NCI-H82 (cell line): ENCODE data around the gene ZMYND8.
"Not testable (repeated sequence)": the region's sequence is repeated elsewhere in the genome, so short reads cannot be mapped to it uniquely, and the experiment has no call there.

ENCODE experiments used
- DNase-seq: peaks from one replicate; lab custom pipeline; 2025; lab: John Stamatoyannopoulos, UW

The ZMYND8 gene

DNA sequence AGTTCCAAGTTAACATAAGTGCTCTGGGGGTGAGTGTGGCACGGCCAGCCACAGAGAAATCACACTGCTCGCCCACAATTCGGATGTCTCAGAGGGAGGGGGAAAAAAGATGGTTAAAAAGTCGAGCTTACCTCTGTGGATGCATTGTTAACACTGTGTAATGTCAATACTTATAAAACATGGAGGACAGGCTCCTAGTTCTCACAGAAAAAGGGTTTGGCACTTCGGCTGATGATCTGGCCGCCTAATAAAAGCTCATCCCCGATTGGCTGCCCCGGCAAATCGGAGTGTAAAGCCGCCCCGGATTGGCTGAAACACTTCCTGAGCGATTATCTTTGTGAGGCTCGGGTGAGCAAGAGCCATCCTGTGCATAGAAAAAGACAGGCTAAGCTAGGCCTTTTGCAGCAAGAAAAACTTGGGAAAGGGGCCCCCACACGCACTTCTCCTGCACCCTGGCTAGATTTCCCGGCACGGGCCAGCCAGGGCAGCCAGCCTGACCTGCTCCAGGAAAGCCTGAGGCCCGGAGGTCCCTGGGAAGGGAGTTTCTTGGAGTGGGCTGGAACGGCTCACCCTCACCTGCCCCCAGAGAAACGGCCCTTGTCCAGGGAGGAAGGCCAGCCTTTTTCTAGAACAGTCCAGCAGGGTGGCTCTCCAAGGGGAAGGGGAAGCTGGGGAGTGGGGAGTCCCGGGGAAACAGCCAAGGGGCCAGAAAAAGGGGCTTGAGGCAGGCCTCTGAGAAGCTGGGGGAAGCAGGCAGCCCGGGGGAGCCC is at the start of gene ZMYND8:
ZMYND8 (minus strand) TSS at position 174 of the 770 bp plus-strand sequence; CDS start at position 145, 29 bp downstream.
- DNase-seq: peak; percentile 96

DNA sequence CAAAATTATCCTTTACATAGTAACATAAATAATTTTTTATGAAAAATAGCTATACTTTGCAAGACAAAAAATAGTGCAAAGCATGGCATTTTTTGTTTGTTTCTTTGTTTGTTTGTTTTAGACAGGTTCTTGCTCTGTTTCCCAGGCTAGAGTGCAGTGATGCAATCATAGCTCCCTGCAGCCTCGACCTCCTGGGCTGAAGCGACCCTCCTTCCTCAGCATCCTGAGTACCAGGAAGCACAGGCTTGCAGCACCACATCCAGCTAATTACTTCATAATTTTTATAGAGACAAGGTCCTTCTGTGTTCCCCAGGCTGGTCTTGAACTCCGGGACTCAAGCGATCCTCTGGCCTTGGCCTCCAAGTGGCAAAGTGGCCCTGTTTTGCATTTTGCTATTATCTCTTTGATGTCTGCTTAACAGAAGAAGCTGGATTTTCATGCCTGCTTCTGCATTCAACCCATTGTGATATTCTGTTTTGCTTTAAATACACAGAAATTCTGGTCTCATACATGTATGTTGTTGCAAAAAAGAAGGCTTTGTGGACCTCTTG is 49.4 kb upstream of the ZMYND8 start:
- no peak for DNase-seq

GRCh38 chr20:47400685-47401084 is 44.2 kb upstream of the ZMYND8 start:
- peak; percentile 30 for DNase-seq

DNA sequence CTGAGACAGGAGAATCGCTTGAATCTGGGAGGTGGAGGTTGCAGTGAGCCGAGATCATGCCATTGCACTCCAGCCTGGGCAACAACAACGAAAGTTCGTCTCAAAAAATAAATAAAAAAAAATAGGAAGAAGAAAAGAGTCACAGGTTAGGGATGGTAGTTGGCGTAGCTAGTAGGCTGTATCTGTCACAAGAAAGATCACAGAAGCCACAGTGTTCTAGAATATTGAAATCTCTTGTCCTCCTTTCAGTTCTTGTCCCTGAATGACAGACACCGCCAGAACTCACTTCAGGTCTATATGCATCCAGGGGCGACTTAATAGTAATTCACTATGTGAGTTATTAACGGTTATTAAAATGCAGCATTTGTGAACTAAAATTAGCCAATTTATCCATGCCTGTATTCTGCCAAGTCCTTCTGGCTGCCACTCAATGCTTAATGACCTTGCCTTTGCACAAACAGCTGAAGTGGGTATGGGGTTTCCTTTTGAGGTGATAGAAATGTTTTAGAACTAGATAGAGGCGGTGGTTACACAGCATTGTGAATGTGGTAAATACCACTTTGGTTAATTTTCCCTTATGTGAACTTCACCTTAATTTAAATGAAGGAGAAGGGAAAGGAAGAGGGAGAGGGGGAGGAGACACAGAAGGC is 41.3 kb upstream of the ZMYND8 start:
- DNase-seq: no peak

DNA sequence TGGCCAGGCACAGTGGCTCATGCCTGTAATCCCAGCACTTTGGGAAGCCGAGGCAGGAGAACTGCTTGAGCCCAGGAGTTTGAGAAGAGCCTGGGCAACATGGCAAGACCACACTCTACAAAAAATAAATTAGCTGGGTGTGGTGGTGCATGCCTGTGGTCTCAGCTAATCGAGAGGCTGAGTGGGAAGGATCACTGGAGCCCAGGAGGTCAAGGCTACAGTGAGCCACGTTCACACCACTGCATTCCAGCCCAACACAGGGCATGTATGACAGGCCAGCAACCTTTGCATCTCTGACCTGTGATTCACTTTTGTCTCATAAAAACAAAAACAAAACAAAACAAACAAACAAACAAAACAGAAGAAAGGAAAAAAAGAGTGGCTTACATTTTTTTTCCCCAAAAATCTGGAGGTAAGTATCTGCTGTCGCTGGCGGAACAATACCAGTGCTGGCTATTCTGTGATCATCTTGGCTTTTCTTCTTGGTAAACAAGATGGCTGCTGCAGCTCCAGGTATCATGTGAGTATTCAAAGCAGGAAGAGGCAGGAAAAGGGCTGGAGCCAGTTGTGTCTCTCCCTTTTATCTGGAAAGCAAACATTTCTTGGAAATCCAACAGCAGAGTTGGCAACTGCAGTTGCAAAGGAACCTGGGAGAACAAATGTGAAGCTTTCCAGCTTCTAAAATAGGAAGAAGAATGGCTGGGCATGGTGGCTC is 40.4 kb upstream of the ZMYND8 start:
- DNase-seq: no peak

DNA sequence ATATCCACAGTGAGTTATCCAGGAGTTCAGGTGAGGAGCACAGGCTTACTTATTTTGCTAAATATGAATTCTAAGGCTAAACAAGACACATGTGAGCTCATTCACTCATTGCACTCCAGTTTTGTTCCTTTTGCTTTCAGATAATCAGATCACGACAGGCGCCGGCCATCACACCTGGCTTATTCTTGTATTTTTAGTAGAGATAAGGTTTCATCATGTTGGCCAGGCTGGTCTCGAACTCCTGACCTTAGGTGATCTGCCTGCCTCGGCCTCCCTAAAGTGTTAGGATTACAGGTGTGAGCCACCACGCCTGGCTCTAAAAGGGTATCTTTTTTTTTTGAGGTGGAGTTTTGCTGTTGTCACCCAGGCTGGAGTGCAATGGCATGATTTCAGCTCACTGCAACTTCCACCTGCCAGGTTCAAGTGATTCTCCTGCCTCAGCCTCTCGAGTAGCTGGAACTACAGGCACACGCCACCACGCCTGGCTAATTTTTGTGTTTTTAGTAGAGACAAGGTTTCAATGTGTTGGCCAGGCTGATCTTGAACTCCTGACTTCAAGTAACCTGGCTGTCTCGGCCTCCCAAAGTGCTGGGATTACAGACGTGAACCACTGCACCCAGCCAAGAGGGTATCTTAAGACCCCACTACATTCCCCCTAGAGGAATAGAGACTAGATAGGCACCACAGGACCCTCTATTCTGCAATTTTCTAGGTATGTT is 37.5 kb upstream of the ZMYND8 start:
- DNase-seq: not testable (repeated sequence)

DNA sequence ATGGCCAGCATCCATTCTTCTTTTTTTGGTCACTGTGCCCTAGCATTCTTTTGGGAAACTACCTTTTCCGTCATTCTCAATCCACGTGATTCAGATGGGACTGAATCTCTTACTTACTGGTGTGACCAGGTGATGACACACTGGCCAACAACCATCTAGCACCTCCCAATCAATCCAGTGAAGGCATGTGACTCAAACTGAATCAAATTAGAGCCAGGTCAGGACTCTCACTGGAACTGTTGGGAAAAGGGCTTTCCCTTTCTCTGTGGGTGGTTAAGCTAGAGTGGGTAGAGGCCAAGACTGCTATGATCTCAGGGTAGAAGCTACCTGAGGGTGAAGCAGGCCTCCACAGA is 36.2 kb upstream of the ZMYND8 start:
- no peak for DNase-seq

GRCh38 chr20:47392015-47392720 is 35.7 kb upstream of the ZMYND8 start:
- DNase-seq: peak; percentile 51

GRCh38 chr20:47391276-47392010 is 34.9 kb upstream of the ZMYND8 start:
- no peak for DNase-seq

DNA sequence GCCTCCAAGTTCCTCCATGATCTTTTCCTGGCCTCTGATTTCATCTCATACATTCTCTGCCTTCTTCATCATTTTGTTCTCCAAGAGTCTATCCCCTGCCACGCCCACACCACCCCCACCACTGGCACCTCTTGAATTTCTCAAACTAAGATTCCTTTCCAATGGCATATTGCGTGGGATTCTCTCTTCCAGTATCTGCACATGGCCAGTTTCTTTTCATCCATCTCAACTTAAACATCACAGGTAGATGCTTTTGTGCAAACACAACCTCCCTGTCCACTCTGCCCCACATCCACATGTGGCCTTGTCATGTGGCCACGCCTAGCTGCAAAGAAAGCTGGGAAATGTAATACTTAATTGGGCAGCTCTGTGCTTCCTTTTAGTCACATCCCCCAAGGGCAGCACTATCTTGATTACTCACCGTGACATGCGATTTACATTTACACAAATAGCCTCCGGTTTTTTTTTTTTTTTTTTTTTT is 33.4 kb upstream of the ZMYND8 start:
- DNase-seq: no peak

GRCh38 chr20:47385968-47386367 is 29.5 kb upstream of the ZMYND8 start:
- not testable (repeated sequence) for DNase-seq

DNA sequence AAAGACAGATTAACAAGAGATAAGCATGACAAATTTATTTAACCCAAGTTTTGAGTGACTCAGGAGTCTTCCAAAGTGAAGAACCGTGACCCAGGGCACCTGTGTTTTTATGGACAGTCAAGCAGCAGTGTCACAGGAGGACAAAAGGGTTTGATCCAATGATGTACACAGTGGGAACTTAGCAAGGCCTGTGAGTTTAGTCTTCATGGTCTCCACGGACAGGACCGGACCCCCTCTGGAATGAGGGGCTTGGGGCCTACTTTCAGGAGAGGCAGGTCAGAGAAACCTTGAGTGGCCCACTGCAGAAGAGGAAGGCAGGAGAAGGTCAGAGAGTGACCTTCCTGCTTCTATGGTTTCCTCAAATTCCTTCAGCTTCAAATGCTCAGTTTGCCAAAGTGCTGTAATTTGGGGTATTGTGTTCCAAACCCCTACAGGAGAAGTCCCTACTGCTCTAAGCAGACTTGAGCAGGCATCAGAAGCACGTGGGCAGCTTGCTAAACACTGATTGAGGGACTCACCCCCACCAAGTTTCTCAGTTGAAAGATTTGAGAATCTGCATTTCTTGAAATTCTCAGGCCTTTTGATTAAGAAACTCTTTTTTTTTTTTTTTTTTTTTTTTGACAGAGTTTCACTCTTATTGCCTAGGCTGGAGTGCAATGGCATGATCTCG is 26.4 kb upstream of the ZMYND8 start:
- DNase-seq: no peak

- DNase-seq: no peak
Observed at GRCh38 chr20:47380481-47380880, 24.0 kb upstream of the ZMYND8 start.

DNA sequence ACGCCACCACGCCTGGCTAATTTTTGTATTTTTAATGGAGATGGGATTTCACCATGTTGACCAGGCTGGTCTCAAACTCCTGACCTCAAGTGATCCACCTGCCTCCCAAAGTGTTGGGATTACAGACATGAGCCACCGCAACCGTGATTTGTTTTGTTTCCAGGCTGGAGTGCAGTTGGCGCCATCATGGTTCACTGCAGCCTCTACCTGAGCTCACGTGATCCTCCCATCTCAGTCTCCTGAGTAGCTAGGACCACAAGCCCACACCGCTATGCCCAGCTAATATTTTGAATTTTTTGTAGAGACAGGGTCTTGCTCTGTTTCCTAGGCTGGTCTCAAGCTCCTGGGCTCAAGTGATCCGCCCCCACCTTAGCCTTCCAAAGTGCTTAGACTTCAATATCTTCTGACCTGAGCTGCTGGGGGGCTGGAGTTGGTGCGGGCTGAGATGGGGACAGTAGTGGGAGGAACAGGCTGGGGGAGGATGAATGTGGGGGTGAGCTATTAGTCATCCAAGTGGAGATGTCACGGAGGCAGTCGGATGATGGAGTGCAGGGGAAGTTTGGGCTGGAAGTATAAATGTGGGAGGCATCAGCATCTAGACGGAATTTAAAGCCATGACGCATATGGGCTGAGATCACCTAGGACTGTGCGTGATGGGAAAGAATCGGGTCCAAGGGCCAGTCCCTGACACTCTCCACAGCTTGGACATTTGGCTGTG is 23.1 kb upstream of the ZMYND8 start:
- DNase-seq: no peak

- no peak for DNase-seq
Observed at GRCh38 chr20:47377122-47377722, 20.7 kb upstream of the ZMYND8 start.

DNA sequence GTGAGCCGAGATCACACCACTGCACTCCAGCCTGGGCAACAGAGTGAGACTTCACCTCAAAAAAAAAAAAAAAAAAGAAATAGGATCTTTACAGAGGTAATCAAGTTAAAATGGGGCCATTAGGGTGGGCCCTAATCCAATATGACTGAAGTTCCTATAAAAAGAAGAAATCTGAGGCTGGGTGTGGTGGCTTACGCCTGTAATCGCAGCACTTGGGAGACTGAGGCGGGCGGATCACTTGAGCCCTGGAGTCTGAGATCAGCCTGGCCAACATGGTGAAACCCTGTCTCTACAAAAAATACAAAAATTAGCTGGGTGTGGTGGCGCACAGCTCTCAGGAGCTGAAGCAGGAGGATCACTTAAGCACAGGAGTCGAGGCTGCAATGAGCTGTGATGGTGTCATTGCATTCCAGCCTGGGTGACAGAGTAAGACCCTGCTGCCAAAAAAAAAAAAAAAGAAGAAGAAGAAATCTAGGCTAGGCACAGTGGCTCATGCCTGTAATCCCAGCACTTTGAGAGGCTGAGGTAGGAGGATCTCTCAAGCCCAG is 19.7 kb upstream of the ZMYND8 start:
- not testable (repeated sequence) for DNase-seq

DNA sequence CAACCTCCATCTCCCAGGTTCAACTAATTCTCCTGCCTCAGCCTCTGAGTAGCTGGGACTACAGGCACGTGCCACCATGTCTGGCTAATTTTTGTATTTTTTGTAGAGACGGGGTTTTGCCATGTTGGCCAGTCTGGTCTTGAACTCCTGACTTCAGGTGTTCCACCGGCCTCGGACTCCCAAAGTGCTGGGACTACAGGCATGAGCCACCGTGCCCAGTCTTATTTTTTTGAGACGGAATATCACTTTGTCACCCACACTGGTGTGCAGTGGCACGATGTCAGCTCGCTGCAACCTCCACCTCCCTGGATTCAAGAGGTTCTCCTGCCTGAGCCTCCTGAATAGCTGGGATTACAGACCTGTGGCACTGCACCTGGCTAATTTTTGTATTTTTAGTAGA is 17.6 kb upstream of the ZMYND8 start:
- not testable (repeated sequence) for DNase-seq

DNA sequence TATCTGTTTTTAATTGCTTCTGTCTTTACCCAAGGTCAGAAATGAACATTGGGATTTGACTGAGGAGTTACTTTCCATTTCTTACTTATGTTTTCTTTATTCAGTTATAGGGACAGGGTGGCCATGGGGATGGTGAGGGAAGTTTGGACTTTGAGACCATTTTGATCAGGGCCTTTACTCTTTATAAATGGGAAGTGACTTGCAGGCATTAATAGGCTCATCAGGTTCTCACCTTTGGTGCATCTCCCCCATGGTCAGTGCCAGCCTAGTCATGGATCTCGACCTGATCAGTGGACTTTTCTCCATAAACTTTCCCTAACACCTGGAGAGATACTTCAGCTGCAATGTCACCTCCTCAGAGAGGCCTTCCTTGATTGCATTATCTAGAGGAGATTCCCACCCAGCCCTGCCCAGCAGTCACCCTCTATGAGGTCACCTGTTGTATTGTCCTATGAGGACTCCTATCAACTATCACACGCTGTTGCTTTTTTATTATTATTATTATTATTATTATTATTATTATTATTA is 16.8 kb upstream of the ZMYND8 start:
- DNase-seq: no peak
